ENCODE results near the gene CPEB3.

The CPEB3 gene

GRCh38 chr10:92187101-92187500, 103.8 kb downstream of the CPEB3 start:
- Histone ChIP-seq H3K36me3 (ENCODE audit: insufficient read depth, low read length) (no peaks in the 10 kb centered on the region), H4K20me1 (ENCODE audit: insufficient read depth, low read length) (no peaks in the 10 kb centered on the region), H3K4me1 (ENCODE audit: insufficient read depth, low read length) (no peaks in the 10 kb centered on the region), H2AFZ (ENCODE audit: low read depth, low read length) (no peak overlapping the region), H3K27ac (ENCODE audit: low read length) (no peak overlapping the region), H3K4me2 (ENCODE audit: insufficient read depth, low read length) (no peak overlapping the region), H3K79me2 (ENCODE audit: insufficient read depth, low read length) (no peaks in the 10 kb centered on the region), H3K9me3 (ENCODE audit: insufficient read depth, low read length, severe bottlenecking) (no peaks in the 10 kb centered on the region), H3K27me3 (ENCODE audit: insufficient read depth, low read length, poor library complexity) (no peaks in the 10 kb centered on the region), H3K9ac (ENCODE audit: low read depth, low read length) (no peak overlapping the region), H3K4me3 (ENCODE audit: low read depth in 1 of 2, low read length in 2 of 2) (no peak overlapping the region)
- no peak for TF ChIP-seq EZH2 (IDR thresholded peaks at IDR 0.05; ENCODE audit: borderline replicate concordance, low read depth, low read length, severe bottlenecking)
- ATAC-seq (ENCODE audit: insufficient read depth, low read depth) (no peak), DNase-seq (no peak)

- no peaks in the 10 kb centered on the region for H3K79me2 ChIP-seq (ENCODE audit: insufficient read depth, low read length)
- H4K20me1 ChIP-seq (ENCODE audit: insufficient read depth, low read length) = no peaks in the 10 kb centered on the region
- H3K36me3 ChIP-seq (ENCODE audit: insufficient read depth, low read length) = no peaks in the 10 kb centered on the region
- H3K27me3 ChIP-seq (ENCODE audit: insufficient read depth, low read length, poor library complexity) = no peaks in the 10 kb centered on the region
- DNase-seq = no peak
- no peak overlapping the region for H3K4me2 ChIP-seq (ENCODE audit: insufficient read depth, low read length)
- TF ChIP-seq EZH2 (IDR thresholded peaks at IDR 0.05; ENCODE audit: borderline replicate concordance, low read depth, low read length, severe bottlenecking) = no peak
- TF ChIP-seq, protein P1, sequence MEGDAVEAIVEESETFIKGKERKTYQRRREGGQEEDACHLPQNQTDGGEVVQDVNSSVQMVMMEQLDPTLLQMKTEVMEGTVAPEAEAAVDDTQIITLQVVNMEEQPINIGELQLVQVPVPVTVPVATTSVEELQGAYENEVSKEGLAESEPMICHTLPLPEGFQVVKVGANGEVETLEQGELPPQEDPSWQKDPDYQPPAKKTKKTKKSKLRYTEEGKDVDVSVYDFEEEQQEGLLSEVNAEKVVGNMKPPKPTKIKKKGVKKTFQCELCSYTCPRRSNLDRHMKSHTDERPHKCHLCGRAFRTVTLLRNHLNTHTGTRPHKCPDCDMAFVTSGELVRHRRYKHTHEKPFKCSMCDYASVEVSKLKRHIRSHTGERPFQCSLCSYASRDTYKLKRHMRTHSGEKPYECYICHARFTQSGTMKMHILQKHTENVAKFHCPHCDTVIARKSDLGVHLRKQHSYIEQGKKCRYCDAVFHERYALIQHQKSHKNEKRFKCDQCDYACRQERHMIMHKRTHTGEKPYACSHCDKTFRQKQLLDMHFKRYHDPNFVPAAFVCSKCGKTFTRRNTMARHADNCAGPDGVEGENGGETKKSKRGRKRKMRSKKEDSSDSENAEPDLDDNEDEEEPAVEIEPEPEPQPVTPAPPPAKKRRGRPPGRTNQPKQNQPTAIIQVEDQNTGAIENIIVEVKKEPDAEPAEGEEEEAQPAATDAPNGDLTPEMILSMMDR (IDR thresholded peaks at IDR 0.05; ENCODE audit: borderline replicate concordance, extremely low read depth, low read length, poor library complexity, severe bottlenecking) = no peak
- H3K4me1 ChIP-seq (ENCODE audit: insufficient read depth, low read length) = no peaks in the 10 kb centered on the region
- H2AFZ ChIP-seq (ENCODE audit: low read depth, low read length) = no peak overlapping the region
- no peaks in the 10 kb centered on the region for H3K9me3 ChIP-seq (ENCODE audit: insufficient read depth, low read length, severe bottlenecking)
- H3K9ac ChIP-seq (ENCODE audit: low read depth, low read length) = no peak overlapping the region
- H3K4me3 ChIP-seq (ENCODE audit: low read depth in 1 of 2, low read length in 2 of 2) = no peak overlapping the region
- H3K27ac ChIP-seq (ENCODE audit: low read length) = no peak overlapping the region
- ATAC-seq (ENCODE audit: insufficient read depth, low read depth) = no peak
Measured at GRCh38 chr10:92184977-92185376, 105.9 kb downstream of the CPEB3 start.

DNA sequence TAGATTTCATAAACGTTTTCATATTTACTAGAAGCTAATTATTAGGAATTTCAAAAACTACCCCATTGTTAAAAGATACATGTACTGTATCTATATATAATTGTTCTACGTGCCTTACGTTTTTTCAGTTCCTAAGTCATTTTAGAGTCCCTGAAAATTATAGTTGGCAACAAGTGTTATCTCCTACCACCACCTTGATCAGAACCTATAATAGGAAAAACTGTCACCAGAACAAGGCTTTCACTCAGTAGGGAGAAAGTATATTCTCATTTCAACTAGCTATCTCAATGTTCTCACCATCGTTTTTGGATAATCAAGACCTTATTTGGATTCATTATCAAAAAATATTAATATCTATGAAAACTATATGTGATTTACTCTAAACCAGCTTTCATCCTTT, 107.7 kb downstream of the CPEB3 start:
- no peaks in the 10 kb centered on the region for H3K36me3 ChIP-seq (ENCODE audit: insufficient read depth, low read length)
- DNase-seq (no peak), ATAC-seq (ENCODE audit: insufficient read depth, low read depth) (no peak)
- H3K9ac ChIP-seq (ENCODE audit: low read depth, low read length) = no peak overlapping the region
- no peaks in the 10 kb centered on the region for H3K4me1 ChIP-seq (ENCODE audit: insufficient read depth, low read length)
- no peaks in the 10 kb centered on the region for H3K27me3 ChIP-seq (ENCODE audit: insufficient read depth, low read length, poor library complexity)
- no peaks in the 10 kb centered on the region for H4K20me1 ChIP-seq (ENCODE audit: insufficient read depth, low read length)
- no peak overlapping the region for H3K4me3 ChIP-seq (ENCODE audit: low read depth in 1 of 2, low read length in 2 of 2)
- no peaks in the 10 kb centered on the region for H3K79me2 ChIP-seq (ENCODE audit: insufficient read depth, low read length)
- H3K9me3 ChIP-seq (ENCODE audit: insufficient read depth, low read length, severe bottlenecking) = no peaks in the 10 kb centered on the region
- TF ChIP-seq EZH2 (IDR thresholded peaks at IDR 0.05; ENCODE audit: borderline replicate concordance, low read depth, low read length, severe bottlenecking) = no peak
- TF ChIP-seq, protein P1 (IDR thresholded peaks at IDR 0.05; ENCODE audit: borderline replicate concordance, extremely low read depth, low read length, poor library complexity, severe bottlenecking) = no peak
- no peak overlapping the region for H2AFZ ChIP-seq (ENCODE audit: low read depth, low read length)
- H3K4me2 ChIP-seq (ENCODE audit: insufficient read depth, low read length) = no peak overlapping the region
- no peak overlapping the region for H3K27ac ChIP-seq (ENCODE audit: low read length)

DNA sequence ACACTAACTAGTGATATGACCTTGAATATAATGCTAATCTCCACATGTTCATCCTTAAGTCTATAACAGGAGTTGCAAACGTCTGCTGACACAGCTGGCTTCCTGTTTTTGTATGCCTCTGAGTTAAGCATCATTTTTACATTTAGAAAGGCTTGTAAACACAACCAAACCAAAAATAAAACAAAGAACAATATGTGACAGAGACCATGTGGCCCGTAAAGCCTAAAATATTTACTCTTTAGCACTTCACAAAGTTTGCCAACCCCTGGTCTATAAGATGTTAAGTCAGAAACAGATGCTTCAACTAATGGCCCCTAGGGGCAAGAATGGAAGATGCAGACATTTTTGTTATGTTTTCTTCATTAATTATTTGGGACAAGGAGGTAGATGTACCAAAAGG, 109.3 kb downstream of the CPEB3 start:
- DNase-seq (no peak), ATAC-seq (ENCODE audit: insufficient read depth, low read depth) (no peak)
- no peak overlapping the region for H3K4me2 ChIP-seq (ENCODE audit: insufficient read depth, low read length)
- H3K27me3 ChIP-seq (ENCODE audit: insufficient read depth, low read length, poor library complexity) = no peaks in the 10 kb centered on the region
- H3K4me1 ChIP-seq (ENCODE audit: insufficient read depth, low read length) = no peaks in the 10 kb centered on the region
- H3K36me3 ChIP-seq (ENCODE audit: insufficient read depth, low read length) = no peaks in the 10 kb centered on the region
- H3K79me2 ChIP-seq (ENCODE audit: insufficient read depth, low read length) = no peaks in the 10 kb centered on the region
- TF ChIP-seq, protein P1 (IDR thresholded peaks at IDR 0.05; ENCODE audit: borderline replicate concordance, extremely low read depth, low read length, poor library complexity, severe bottlenecking) = peak; percentile 31
- TF ChIP-seq EZH2 (IDR thresholded peaks at IDR 0.05; ENCODE audit: borderline replicate concordance, low read depth, low read length, severe bottlenecking) = no peak
- no peaks in the 10 kb centered on the region for H3K9me3 ChIP-seq (ENCODE audit: insufficient read depth, low read length, severe bottlenecking)
- no peak overlapping the region for H3K9ac ChIP-seq (ENCODE audit: low read depth, low read length)
- H2AFZ ChIP-seq (ENCODE audit: low read depth, low read length) = no peak overlapping the region
- H3K27ac ChIP-seq (ENCODE audit: low read length) = no peak overlapping the region
- no peak overlapping the region for H3K4me3 ChIP-seq (ENCODE audit: low read depth in 1 of 2, low read length in 2 of 2)
- no peaks in the 10 kb centered on the region for H4K20me1 ChIP-seq (ENCODE audit: insufficient read depth, low read length)
